DMS53 treated with DMSO at 0.1 percent for 48 hours (cell line): ENCODE data around the gene VAX1.
"Not testable (repeated sequence)": the region's sequence is repeated elsewhere in the genome, so short reads cannot be mapped to it uniquely, and the experiment has no call there.

Source experiments
- DNase-seq: peaks from one replicate; lab custom pipeline; 2025; ENCODE audit not compliant: unreplicated experiment; lab: John Stamatoyannopoulos, UW

VAX1 gene

GRCh38 chr10:117084421-117085246 lies 53.4 kb downstream of the VAX1 start:
- DNase-seq: not testable (repeated sequence)
